ENCODE data around the gene ST8SIA3. TPM values are rescaled to one million over a fixed set of nuclear protein-coding genes. Genes with fewer than 3 reads are reported as not detected.

Gene ST8SIA3
- polyA plus RNA-seq, 1 donor from 2014 or later, result not detected

DNA sequence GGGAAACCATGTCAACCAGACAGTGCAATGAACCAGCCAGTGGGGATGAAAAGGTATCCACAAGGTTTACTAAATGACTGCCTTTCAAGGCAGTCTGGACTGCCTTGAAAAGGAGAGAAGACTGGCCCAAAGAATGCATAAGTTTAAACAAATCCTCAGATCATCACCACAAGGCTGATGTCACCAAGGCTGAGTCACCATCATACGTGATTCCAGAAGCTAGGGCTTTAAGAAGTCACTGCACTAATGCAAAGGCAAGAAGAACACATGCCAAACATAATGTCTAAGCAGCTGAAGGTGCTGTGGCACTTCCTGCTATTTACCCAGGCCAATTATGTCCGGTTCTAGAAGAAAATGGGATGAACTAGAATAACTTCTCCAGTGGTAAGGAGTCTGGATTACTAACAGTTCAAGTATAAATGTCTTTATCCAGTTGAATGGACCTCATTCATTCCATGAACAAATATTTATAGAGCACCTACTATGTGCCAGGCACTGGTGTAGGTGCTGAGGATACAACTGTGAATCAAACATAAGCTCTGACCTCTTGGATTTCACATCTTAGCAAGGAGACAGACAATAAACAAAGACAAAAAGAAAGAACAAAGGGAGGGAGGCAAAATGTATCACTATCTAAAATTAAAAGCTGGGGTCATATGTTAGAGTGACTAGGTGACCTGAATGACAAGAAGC is 45.2 kb downstream of the ST8SIA3 start:
- Mint-ChIP-seq H3K36me3 (no peaks in the 10 kb centered on the region), H3K27me3 (peaks cover 9% of the 10 kb centered on the region), H3K27ac (no peak overlapping the region), H3K9me3 (peaks cover 4 to 14% (median 6%) of the 10 kb centered on the region in 3 donors), H3K4me3 (no peak overlapping the region), H3K4me1 (no peaks in the 10 kb centered on the region)

DNA sequence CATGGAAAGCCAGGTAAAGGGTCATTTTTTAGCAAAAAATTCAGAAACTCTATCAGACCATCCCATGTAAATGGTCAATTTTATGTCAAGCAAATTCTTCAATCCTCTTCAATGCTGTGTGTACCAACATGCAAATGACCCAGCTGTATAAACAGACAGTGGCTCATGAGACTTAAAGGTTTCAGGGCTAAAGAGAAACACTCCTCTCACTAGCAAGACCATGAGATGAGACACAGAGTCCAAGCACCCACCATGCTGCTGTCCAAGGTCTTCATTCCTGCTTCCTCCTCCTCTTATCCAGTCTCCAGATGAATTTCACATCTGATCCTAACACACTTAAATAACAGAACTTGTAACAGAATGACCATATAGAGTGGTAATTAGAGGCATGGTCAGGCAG is 52.0 kb downstream of the ST8SIA3 start:
- Mint-ChIP-seq H3K27ac (no peak overlapping the region), H3K4me3 (no peak overlapping the region), H3K4me1 (no peaks in the 10 kb centered on the region), H3K27me3 (peaks cover 13% of the 10 kb centered on the region), H3K36me3 (peaks cover 2% of the 10 kb centered on the region), H3K9me3 (peaks cover 0 to 4% (median 2%) of the 10 kb centered on the region in 3 donors)

DNA sequence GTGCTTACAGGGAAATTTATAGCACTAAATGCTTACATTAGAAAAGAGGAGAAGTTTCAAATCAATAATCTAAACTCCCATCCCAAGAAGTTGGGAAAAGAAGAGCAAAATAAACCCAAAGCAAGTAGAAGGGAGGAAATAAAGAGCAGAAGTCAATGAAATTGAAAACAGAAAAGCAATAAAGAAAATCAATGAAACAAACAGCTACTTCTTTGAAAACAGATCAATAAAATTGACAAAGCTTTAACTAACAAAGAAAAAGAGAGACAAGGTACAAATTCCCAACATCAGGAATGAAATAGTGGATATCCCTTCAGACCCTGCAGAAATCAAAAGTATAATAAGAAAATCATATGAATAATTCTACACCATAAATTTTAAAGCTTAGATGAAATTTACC is 57.3 kb downstream of the ST8SIA3 start:
- H3K36me3 Mint-ChIP-seq, result no peaks in the 10 kb centered on the region
- no peak overlapping the region for H3K27ac Mint-ChIP-seq
- no peaks in the 10 kb centered on the region for H3K4me1 Mint-ChIP-seq
- peaks cover 8% of the 10 kb centered on the region for H3K27me3 Mint-ChIP-seq
- peaks cover 0 to 10% (median 0%) of the 10 kb centered on the region in 3 donors for H3K9me3 Mint-ChIP-seq
- no peak overlapping the region for H3K4me3 Mint-ChIP-seq

DNA sequence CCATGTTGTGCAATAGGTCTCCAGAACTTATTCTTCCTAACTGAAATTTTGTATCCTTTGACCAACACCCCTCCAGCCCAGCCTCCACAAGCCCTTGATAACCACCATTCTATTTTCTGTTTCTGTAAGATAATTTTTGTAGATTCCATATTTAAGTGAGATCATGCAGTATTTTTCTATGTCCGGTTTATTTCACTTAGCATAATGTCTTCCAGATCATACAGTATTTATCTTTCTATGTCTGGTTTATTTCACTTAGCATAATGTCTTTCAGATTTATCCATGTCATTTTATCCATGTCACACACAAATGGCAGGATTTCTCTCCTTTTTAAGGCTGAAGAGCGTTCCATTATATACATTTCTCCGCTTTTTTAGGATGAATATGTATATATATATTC is 58.4 kb downstream of the ST8SIA3 start:
- Mint-ChIP-seq H3K4me1 (no peaks in the 10 kb centered on the region), H3K27ac (no peak overlapping the region), H3K4me3 (no peak overlapping the region), H3K36me3 (no peaks in the 10 kb centered on the region), H3K9me3 (peaks cover 0 to 10% (median 0%) of the 10 kb centered on the region in 3 donors), H3K27me3 (peaks cover 5% of the 10 kb centered on the region)

DNA sequence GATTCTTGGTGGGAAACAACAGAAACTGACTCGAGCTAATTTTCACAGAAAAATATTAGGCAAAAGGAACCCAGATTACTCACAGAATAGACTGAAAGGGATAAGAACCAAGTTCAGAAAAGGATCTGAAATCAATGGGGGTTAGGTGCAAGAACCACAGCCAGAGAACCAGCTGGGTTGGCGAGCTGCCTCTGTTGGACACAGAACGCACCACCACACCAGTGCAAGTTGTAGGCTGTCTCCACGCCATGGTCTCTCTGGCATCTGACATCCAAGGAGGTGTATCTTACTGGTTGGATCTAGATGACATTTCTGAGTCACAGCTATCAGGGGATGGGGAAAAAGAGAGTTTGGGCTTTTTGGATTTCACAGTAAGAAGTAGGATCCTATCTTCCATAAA is 64.2 kb downstream of the ST8SIA3 start:
- peaks cover 12% of the 10 kb centered on the region for H3K27me3 Mint-ChIP-seq
- no peak overlapping the region for H3K4me3 Mint-ChIP-seq
- H3K27ac Mint-ChIP-seq, result no peak overlapping the region
- H3K36me3 Mint-ChIP-seq, result no peaks in the 10 kb centered on the region
- H3K4me1 Mint-ChIP-seq, result no peaks in the 10 kb centered on the region
- H3K9me3 Mint-ChIP-seq, result peaks cover 2 to 9% (median 6%) of the 10 kb centered on the region in 3 donors

Other genes starting within 250 kb of the ST8SIA3 start
- gene BOD1L2, start 205.5 kb upstream of the ST8SIA3 start, polyA plus RNA-seq, result not detected
- gene ONECUT2, start 82.8 kb downstream of the ST8SIA3 start, polyA plus RNA-seq, result not detected
- gene FECH, start 234.1 kb downstream of the ST8SIA3 start, polyA plus RNA-seq, result 13.2 TPM

Data from IgD-negative memory B cell (primary cell).